IPS-18c (cell line): ENCODE measurements around the gene NOTCH3.

ENCODE experiments used
- H3K4me3 ChIP-seq: 2 replicates; pipeline ENCODE4 v1.7.0; 2013; ENCODE audit warnings: low read depth, mild to moderate bottlenecking, low read length, moderate library complexity; ENCODE audit not compliant: insufficient read depth
- H3K9me3 ChIP-seq: one replicate; pipeline ENCODE4 v1.6.1; 2013; ENCODE audit warnings: mild to moderate bottlenecking, low read length, moderate library complexity; ENCODE audit not compliant: control insufficient read depth, insufficient read depth

NOTCH3 gene

GRCh38 chr19:15200553-15201364 is at the start of gene NOTCH3:
Gene NOTCH3 (minus strand): TSS chr19:15200995. CDS start chr19:15200905, 90 bp downstream.
- peak within 1 kb of the TSS; percentile 87 for H3K4me3 ChIP-seq
- H3K9me3 ChIP-seq, result no peaks in the 10 kb centered on the region

- H3K9me3 ChIP-seq, result no peaks in the 10 kb centered on the region
- H3K4me3 ChIP-seq, result no peak overlapping the region; the same call in 1 of the 2 replicates
Measured at GRCh38 chr19:15250640-15250993, 49.8 kb upstream of the NOTCH3 start.

DNA sequence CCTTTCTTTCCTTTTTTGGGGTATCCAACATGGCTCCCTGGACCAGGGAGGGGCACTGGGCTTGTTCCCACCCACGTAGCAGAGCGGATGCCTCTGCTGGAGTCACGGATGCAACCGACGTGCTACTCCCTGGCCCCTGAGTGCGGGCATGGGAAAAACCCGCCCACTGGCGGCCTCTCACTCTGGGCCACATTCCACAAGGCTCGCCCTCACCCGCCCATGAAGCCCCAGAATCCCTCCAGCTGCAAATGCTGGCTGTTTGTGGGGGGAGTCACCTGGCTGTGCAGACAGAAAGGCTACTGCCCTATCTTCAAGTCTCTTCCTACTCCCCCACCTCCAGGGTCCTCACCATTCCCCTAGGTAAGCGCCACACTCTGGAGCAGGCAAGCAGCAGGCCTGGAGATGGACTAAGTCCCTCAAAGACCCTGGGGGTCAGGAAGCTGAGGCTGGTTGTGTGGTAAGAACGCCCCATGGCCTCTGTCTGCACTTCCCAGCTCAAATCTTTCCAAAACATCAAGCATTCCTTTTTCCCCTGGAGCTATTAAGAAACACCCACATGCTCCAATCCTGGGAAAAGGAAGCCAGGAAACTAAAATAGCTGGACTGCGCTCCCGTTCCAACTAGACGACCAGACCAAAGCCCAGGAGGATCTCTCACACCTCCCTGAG is 49.3 kb upstream of the NOTCH3 start:
- H3K9me3 ChIP-seq, result no peaks in the 10 kb centered on the region
- H3K4me3 ChIP-seq, result no peak overlapping the region; the same call in 1 of the 2 replicates

- no peaks in the 10 kb centered on the region for H3K9me3 ChIP-seq
- no peak overlapping the region for H3K4me3 ChIP-seq
Measured at GRCh38 chr19:15249528-15249874, 48.7 kb upstream of the NOTCH3 start.

GRCh38 chr19:15248648-15249527 is 48.1 kb upstream of the NOTCH3 start:
- H3K9me3 ChIP-seq, result no peaks in the 10 kb centered on the region
- no peak overlapping the region for H3K4me3 ChIP-seq

DNA sequence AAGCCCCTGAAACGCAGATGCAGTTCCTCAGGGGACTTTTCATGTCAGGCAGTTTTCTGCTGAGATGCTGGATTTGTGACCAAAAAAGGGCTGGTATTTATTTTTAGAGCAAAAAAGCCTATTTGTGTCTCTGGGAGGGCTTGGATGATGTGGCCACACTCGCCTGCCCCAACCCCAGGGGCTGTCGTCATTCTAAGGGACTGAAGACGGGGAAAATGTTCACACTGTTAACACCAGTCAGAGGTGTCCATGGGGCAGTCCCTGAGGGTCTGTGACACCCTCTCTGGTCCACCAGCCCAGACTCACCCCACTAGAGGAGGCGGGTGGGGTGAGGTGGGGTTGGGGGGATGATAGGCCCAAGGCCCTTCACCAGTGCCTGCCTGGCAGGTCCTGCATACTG is 47.3 kb upstream of the NOTCH3 start:
- H3K4me3 ChIP-seq, result no peak overlapping the region
- no peaks in the 10 kb centered on the region for H3K9me3 ChIP-seq

GRCh38 chr19:15247107-15248014 is 46.6 kb upstream of the NOTCH3 start:
- Histone ChIP-seq H3K9me3 (peaks cover 3% of the 10 kb centered on the region), H3K4me3 (no peak overlapping the region)

GRCh38 chr19:15246198-15246481 is 45.3 kb upstream of the NOTCH3 start:
- no peak overlapping the region for H3K4me3 ChIP-seq
- peaks cover 3% of the 10 kb centered on the region for H3K9me3 ChIP-seq

DNA sequence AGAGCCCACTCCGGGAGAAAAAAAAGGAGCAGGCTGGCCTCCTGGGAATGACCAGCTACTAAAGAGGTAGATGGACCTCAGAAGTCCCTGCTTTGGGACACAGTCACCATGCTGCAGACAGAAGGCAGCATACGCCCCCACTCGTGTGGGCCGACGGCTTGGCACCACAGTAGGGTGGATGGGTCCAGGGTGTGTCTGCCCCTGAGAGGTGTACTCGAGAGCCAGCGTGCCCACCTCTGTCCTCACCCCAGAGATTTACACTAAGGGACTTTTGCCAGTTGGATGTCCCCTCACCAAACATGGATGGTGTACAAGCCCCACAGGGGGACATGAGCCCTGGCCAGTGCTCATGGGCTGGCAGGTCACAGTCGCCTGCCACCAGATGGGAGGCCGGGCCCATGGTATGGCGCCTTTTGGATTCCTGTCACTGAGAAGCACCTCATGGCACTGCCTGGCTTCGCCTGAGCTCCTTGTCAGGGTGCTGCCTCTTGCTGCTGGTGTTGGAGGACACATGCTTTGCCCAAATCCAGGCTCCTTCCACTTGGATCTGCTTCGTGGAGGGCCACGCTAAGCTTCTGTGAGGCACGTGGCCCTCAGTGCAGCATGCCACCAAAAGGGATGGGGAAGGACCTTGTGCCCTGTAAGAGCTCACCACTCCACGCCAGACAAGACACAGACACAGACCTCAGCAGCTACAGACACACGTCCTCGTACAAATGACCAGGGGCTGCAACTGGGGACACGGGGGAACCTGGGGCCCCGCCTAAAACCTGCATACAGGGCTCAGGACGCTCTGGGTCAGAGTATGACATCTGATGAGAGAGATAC is 44.8 kb upstream of the NOTCH3 start:
- Histone ChIP-seq H3K9me3 (peaks cover 3% of the 10 kb centered on the region), H3K4me3 (no peak overlapping the region)

GRCh38 chr19:15244808-15245207 is 44.0 kb upstream of the NOTCH3 start:
- H3K4me3 ChIP-seq, result no peak overlapping the region
- peaks cover 3% of the 10 kb centered on the region for H3K9me3 ChIP-seq

DNA sequence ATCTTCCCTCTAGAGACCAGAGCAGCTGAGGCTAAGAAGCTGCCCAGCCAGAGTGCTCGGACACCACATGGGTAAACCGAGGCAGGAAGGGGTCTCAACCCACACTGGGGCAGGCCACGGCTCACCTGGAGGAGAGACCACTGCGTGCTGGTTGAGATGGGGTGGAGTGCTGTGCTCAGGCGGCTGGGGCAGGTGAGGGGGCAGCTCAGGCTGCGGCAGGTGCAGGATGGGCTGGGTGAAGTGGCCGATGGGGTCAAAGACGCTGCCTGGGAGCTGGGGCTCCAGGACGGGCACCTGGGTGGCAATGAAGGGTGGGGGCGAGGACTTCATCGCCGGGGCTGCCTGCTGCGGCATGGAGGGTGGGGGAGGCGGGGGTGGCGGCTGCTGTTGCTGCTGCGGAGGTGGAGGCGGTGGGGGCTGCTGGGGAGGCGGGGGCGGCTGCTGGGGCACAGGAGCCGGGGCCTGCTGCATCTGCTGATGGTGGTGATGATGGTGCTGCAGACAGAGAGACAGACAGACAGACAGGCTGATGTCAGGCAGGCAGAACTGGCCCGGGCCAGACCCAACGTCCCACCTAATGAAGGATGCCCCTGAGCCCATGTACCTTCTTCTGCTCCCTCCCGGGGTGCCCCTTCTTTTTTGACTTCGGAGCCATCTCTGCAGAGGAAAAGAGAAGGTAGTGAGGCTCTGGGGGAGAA is 43.5 kb upstream of the NOTCH3 start:
- H3K9me3 ChIP-seq, result peaks cover 3% of the 10 kb centered on the region

GRCh38 chr19:15243236-15243957 is 42.6 kb upstream of the NOTCH3 start:
- Histone ChIP-seq H3K9me3 (peaks cover 3% of the 10 kb centered on the region), H3K4me3 (no peak overlapping the region)

More for the DNA sequence above, 43.5 kb upstream of the NOTCH3 start:
- H3K4me3 ChIP-seq, result no peak overlapping the region

GRCh38 chr19:15241259-15241910 is 40.6 kb upstream of the NOTCH3 start:
- peaks cover 3% of the 10 kb centered on the region for H3K9me3 ChIP-seq

DNA sequence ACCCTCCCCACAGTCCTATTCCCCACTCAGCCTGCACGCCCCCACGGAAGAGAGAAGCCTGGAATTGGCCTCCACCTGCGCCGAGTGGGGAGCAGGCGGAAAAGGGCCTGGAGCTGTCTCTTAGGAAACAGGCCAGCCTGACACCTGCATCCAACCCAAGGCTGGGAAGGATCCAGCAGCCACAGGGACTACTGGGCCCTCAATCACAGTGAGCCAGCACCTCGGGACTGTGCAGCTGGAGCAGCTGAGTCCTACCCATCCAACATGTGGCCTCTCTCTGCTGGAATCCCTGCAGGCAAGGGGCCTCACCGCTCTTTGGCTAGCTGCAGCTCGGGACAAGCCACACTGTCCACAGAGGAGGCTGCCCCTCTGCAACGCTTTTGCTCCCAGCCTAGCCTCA is 39.7 kb upstream of the NOTCH3 start:
- H3K4me3 ChIP-seq, result no peak overlapping the region
- H3K9me3 ChIP-seq, result peaks cover 3% of the 10 kb centered on the region

More at GRCh38 chr19:15241259-15241910, 40.6 kb upstream of the NOTCH3 start:
- H3K4me3 ChIP-seq, result no peak overlapping the region
